ENCODE measurements around the gene OBI1.

OBI1 gene

GRCh38 chr13:78566631-78567030 is 92.3 kb downstream of the OBI1 start:
- no peak for DNase-seq

Data from NCI-H226 (cell line).